GM12878 (cell line): Measurements from ENCODE around the gene HSPA1B.

Experiments
- CTCF ChIP-seq, 3 experiments: IDR thresholded peaks in 2 of 3; conservative IDR thresholded peaks in 1 of 3; 2 replicates each; pipeline ENCODE4 v1.5.1; 2011; ENCODE audit warnings: low read depth in 3 of 3, low read length in 3 of 3, mild to moderate bottlenecking in 3 of 3, control low read depth in 2 of 3, moderate library complexity in 2 of 3, inconsistent platforms in 1 of 3, mixed read lengths in 1 of 3; ENCODE audit not compliant: control insufficient read depth in 2 of 3, insufficient read depth in 1 of 3; ENCODE audit errors: extremely low read depth in 1 of 3
- DPF2 ChIP-seq: fragments of 450-650 bp; IDR thresholded peaks from 2 replicates; pipeline ENCODE4 v1.6.1; 2017; ENCODE audit warnings: mild to moderate bottlenecking
- ETV6 ChIP-seq, 2 experiments: fragments of 450-650 bp in 1 of 2; IDR thresholded peaks in 1 of 2; conservative IDR thresholded peaks in 1 of 2; 2 replicates each; pipeline ENCODE4 v1.6.1; 2014; ENCODE audit warnings: antibody characterized with exemption in 1 of 2, borderline replicate concordance in 1 of 2, low read depth in 1 of 2, mild to moderate bottlenecking in 1 of 2, moderate library complexity in 1 of 2
- FOXM1 ChIP-seq: IDR thresholded peaks from 2 replicates; pipeline ENCODE4 v1.6.1; 2012; ENCODE audit warnings: low read depth, mild to moderate bottlenecking, inconsistent platforms, low read length, moderate library complexity
- GABPA ChIP-seq: IDR thresholded peaks from 2 replicates; pipeline ENCODE4 v1.6.1; 2014; ENCODE audit warnings: antibody characterized with exemption, low read depth, mild to moderate bottlenecking, inconsistent platforms
- LARP7 ChIP-seq: fragments of 450-650 bp; IDR thresholded peaks from 2 replicates; pipeline ENCODE4 v1.6.1; 2017; ENCODE audit warnings: mild to moderate bottlenecking
- NBN ChIP-seq: fragments of 450-650 bp; IDR thresholded peaks from 2 replicates; pipeline ENCODE4 v1.6.1; 2016
- NR2C1 ChIP-seq: fragments of 450-650 bp; IDR thresholded peaks from 2 replicates; pipeline ENCODE4 v1.6.1; 2017; ENCODE audit warnings: antibody characterized with exemption, mild to moderate bottlenecking, moderate library complexity
- PAX5 ChIP-seq: IDR thresholded peaks from 2 replicates; pipeline ENCODE4 v1.6.1; 2011; ENCODE audit warnings: low read depth, low read length, borderline replicate concordance
- PKNOX1 ChIP-seq: fragments of 450-650 bp; IDR thresholded peaks from 2 replicates; pipeline ENCODE4 v1.6.1; 2016; ENCODE audit warnings: mild to moderate bottlenecking
- POLR2A ChIP-seq: IDR thresholded peaks from 2 replicates; pipeline ENCODE4 v1.6.1; 2011; ENCODE audit warnings: low read depth, mild to moderate bottlenecking, low read length
- POU2F2 ChIP-seq: IDR thresholded peaks from 3 replicates; pipeline ENCODE4 v1.6.1; 2011; ENCODE audit warnings: low read depth, mild to moderate bottlenecking, low read length, borderline replicate concordance
- RFX5 ChIP-seq: IDR thresholded peaks from 2 replicates; pipeline ENCODE4 v1.6.1; 2011; ENCODE audit warnings: low read depth, low read length, improper control_type of control experiment
- RUNX3 ChIP-seq: IDR thresholded peaks from 2 replicates; pipeline ENCODE4 v1.6.1; 2012; ENCODE audit warnings: low read length, inconsistent platforms

- TF ChIP-seq LARP7 = no peak
- no peak for TF ChIP-seq POLR2A
- no peak for TF ChIP-seq CTCF (IDR thresholded peaks at IDR 0.05 in 2 of 3, conservative IDR thresholded peaks at IDR 0.05 in 1 of 3; ENCODE audit: control insufficient read depth in 2 of 3, extremely low read depth in 1 of 3, insufficient read depth in 1 of 3, low read depth in 3 of 3, low read length in 3 of 3)
- TF ChIP-seq RUNX3 = no peak
- TF ChIP-seq NBN = no peak; the same call in 1 of the 2 replicates
- no peak for TF ChIP-seq NR2C1
- TF ChIP-seq GABPA = no peak
- no peak for TF ChIP-seq RFX5
- TF ChIP-seq PAX5 = no peak
- no peak for TF ChIP-seq ETV6 (conservative IDR thresholded peaks at IDR 0.05 in 1 of 2, IDR thresholded peaks at IDR 0.05 in 1 of 2; ENCODE audit: borderline replicate concordance in 1 of 2, low read depth in 1 of 2)
- TF ChIP-seq FOXM1 = no peak
- TF ChIP-seq POU2F2 = no peak
- no peak for TF ChIP-seq PKNOX1
- no peak for TF ChIP-seq DPF2
These were observed 32.5 kb upstream of the HSPA1B start for GRCh38 chr6:31794866-31795615.
